Mesenchymal stem cell (in vitro differentiated cells and primary cell): ENCODE results near the gene LHCGR.
"Not testable (repeated sequence)": the region's sequence is repeated elsewhere in the genome, so short reads cannot be mapped to it uniquely, and the experiment has no call there.

Source experiments
- DNase-seq: peaks from one replicate; pipeline ENCODE4 v3.0.0-alpha.2; 2013
- H2AFZ ChIP-seq: one replicate; pipeline ENCODE4 v1.6.1; 2013; ENCODE audit warnings: low read depth, mild to moderate bottlenecking, control low read depth, inconsistent platforms, low read length, moderate library complexity
- H2AK5ac ChIP-seq: 2 replicates; pipeline ENCODE4 v1.6.1; 2013; ENCODE audit warnings: low read length, moderate library complexity, mild to moderate bottlenecking, inconsistent platforms; ENCODE audit not compliant: severe bottlenecking
- H2BK120ac ChIP-seq: one replicate; pipeline ENCODE4 v1.6.1; 2013; ENCODE audit warnings: low read depth, mild to moderate bottlenecking, inconsistent platforms, low read length, moderate library complexity
- H2BK12ac ChIP-seq, 2 experiments: one replicate each; pipeline ENCODE4 v1.6.1; 2013; ENCODE audit warnings: inconsistent platforms in 2 of 2, low read length in 2 of 2, mild to moderate bottlenecking in 2 of 2, moderate library complexity in 2 of 2, control low read depth in 1 of 2
- H2BK15ac ChIP-seq: one replicate; pipeline ENCODE4 v1.6.1; 2013; ENCODE audit warnings: mild to moderate bottlenecking, low read depth, inconsistent platforms; ENCODE audit not compliant: poor library complexity, severe bottlenecking
- H2BK5ac ChIP-seq: 2 replicates; pipeline ENCODE4 v1.6.1; 2013; ENCODE audit warnings: low read depth, mild to moderate bottlenecking, low read length, control low read depth, inconsistent platforms; ENCODE audit not compliant: poor library complexity, severe bottlenecking
- H3K14ac ChIP-seq, 2 experiments: one replicate each; pipeline ENCODE4 v1.6.1; 2013; ENCODE audit warnings: inconsistent platforms in 2 of 2, low read length in 2 of 2, control low read depth in 1 of 2, mild to moderate bottlenecking in 1 of 2, moderate library complexity in 1 of 2
- H3K18ac ChIP-seq, 2 experiments: one replicate each; pipeline ENCODE4 v1.6.1; 2013; ENCODE audit warnings: inconsistent platforms in 2 of 2, low read length in 2 of 2, control low read depth in 1 of 2, low read depth in 1 of 2, mild to moderate bottlenecking in 1 of 2
- H3K23ac ChIP-seq, 2 experiments: one replicate each; pipeline ENCODE4 v1.6.1; 2013; ENCODE audit warnings: inconsistent platforms in 2 of 2, low read length in 2 of 2, mild to moderate bottlenecking in 2 of 2, moderate library complexity in 2 of 2, control low read depth in 1 of 2
- H3K27ac ChIP-seq: 2 replicates; pipeline ENCODE4 v1.5.1; 2013; ENCODE audit warnings: mild to moderate bottlenecking, moderate library complexity, low read length, control low read depth, inconsistent platforms; ENCODE audit not compliant: poor library complexity, severe bottlenecking
- H3K27me3 ChIP-seq, 2 experiments: 2 replicates each; pipeline versions ENCODE4 v1.6.1 to v1.7.0; 2013; ENCODE audit warnings: low read length in 2 of 2, mild to moderate bottlenecking in 2 of 2, moderate library complexity in 2 of 2, control low read depth in 1 of 2, inconsistent platforms in 1 of 2; ENCODE audit not compliant: control insufficient read depth in 1 of 2, insufficient read depth in 1 of 2
- H3K36me3 ChIP-seq, 2 experiments: 2 replicates each; pipeline versions ENCODE4 v1.6.1 to v1.7.0; 2013; ENCODE audit warnings: low read length in 2 of 2, control low read depth in 1 of 2, inconsistent platforms in 1 of 2, low read depth in 1 of 2, mild to moderate bottlenecking in 1 of 2; ENCODE audit not compliant: insufficient read depth in 2 of 2, control insufficient read depth in 1 of 2
- H3K4ac ChIP-seq, 2 experiments: one replicate each; pipeline ENCODE4 v1.6.1; 2013; ENCODE audit warnings: inconsistent platforms in 2 of 2, low read length in 2 of 2, mild to moderate bottlenecking in 2 of 2, moderate library complexity in 2 of 2, control low read depth in 1 of 2, low read depth in 1 of 2
- H3K4me1 ChIP-seq: 2 replicates; pipeline ENCODE4 v1.6.1; 2013; ENCODE audit warnings: low read depth, low read length, control low read depth; ENCODE audit not compliant: control insufficient read depth, insufficient read depth
- H3K4me2 ChIP-seq: 2 replicates; pipeline ENCODE4 v1.6.1; 2013; ENCODE audit warnings: low read length, mild to moderate bottlenecking, inconsistent platforms; ENCODE audit not compliant: poor library complexity, severe bottlenecking
- H3K4me3 ChIP-seq, 2 experiments: 2 replicates each; pipeline versions ENCODE4 v1.5.1 to v1.7.0; 2013; ENCODE audit warnings: low read length in 2 of 2, mild to moderate bottlenecking in 2 of 2, control low read depth in 1 of 2, low read depth in 1 of 2; ENCODE audit not compliant: insufficient read depth in 1 of 2
- H3K79me1 ChIP-seq: replicated peaks from 2 replicates; pipeline ENCODE4 v1.6.1; 2013; ENCODE audit warnings: mild to moderate bottlenecking, control low read depth, low read length, inconsistent platforms; ENCODE audit not compliant: poor library complexity, severe bottlenecking
- H3K9ac ChIP-seq: 2 replicates; pipeline ENCODE4 v1.7.0; 2013; ENCODE audit warnings: mild to moderate bottlenecking, low read length, moderate library complexity
- H3K9me3 ChIP-seq: 2 replicates; pipeline ENCODE4 v1.7.0; 2013; ENCODE audit warnings: mild to moderate bottlenecking, low read length; ENCODE audit not compliant: control insufficient read depth
- H4K8ac ChIP-seq: one replicate; pipeline ENCODE4 v1.6.1; 2013; ENCODE audit warnings: inconsistent platforms, mild to moderate bottlenecking, low read length, moderate library complexity
- H4K91ac ChIP-seq: one replicate; pipeline ENCODE4 v1.6.1; 2013; ENCODE audit warnings: mild to moderate bottlenecking, low read length, inconsistent platforms
- WGBS: methylation state at CpG from one replicate; pipeline ENCODE4 v1.1.7; 2013; ENCODE audit warnings: mixed read lengths; 5-methylcytosine and 5-hydroxymethylcytosine counted together

The LHCGR gene

GRCh38 chr2:48749291-48750127, 6.0 kb downstream of the LHCGR start:
- no peak overlapping the region for H3K14ac ChIP-seq
- no peak overlapping the region for H3K23ac ChIP-seq
- H3K79me1 ChIP-seq, result no peaks in the 10 kb centered on the region
- no peak for DNase-seq
- H3K9me3 ChIP-seq, result no peaks in the 10 kb centered on the region
- 66% methylated on average over 2 of the region's 2 CpGs for WGBS
- H2BK15ac ChIP-seq, result no peak overlapping the region
- H2BK5ac ChIP-seq, result no peak overlapping the region
- H3K27ac ChIP-seq, result no peak overlapping the region
- H3K4me1 ChIP-seq, result no peaks in the 10 kb centered on the region
- H3K27me3 ChIP-seq, result peaks cover under 1 to 4% of the 10 kb centered on the region in 2 experiments
- no peak overlapping the region for H2AK5ac ChIP-seq
- H2BK120ac ChIP-seq, result no peak overlapping the region
- no peak overlapping the region for H4K91ac ChIP-seq
- no peak overlapping the region for H4K8ac ChIP-seq
- H3K36me3 ChIP-seq, result no peaks in the 10 kb centered on the region
- H3K18ac ChIP-seq, result no peak overlapping the region
- no peak overlapping the region for H2AFZ ChIP-seq
- H3K4ac ChIP-seq, result no peak overlapping the region
- no peak overlapping the region for H3K4me3 ChIP-seq
- no peak overlapping the region for H2BK12ac ChIP-seq
- H3K9ac ChIP-seq, result no peak overlapping the region
- no peak overlapping the region for H3K4me2 ChIP-seq

GRCh38 chr2:48747319-48747718, 8.2 kb downstream of the LHCGR start:
- no peak overlapping the region for H2AK5ac ChIP-seq
- H2BK120ac ChIP-seq, result no peak overlapping the region
- no peak overlapping the region for H2BK12ac ChIP-seq
- no peak for DNase-seq
- no peak overlapping the region for H2AFZ ChIP-seq
- H4K8ac ChIP-seq, result no peak overlapping the region
- no peak overlapping the region for H3K14ac ChIP-seq
- no peak overlapping the region for H3K18ac ChIP-seq
- no peaks in the 10 kb centered on the region for H3K36me3 ChIP-seq
- no peaks in the 10 kb centered on the region for H3K79me1 ChIP-seq
- H3K9me3 ChIP-seq, result no peaks in the 10 kb centered on the region
- H3K4ac ChIP-seq, result no peak overlapping the region
- H3K27ac ChIP-seq, result no peak overlapping the region
- H4K91ac ChIP-seq, result no peak overlapping the region
- H3K4me2 ChIP-seq, result no peak overlapping the region
- H3K27me3 ChIP-seq, result no peaks in the 10 kb centered on the region
- H3K4me1 ChIP-seq, result no peaks in the 10 kb centered on the region
- no peak overlapping the region for H2BK5ac ChIP-seq
- no peak overlapping the region for H3K9ac ChIP-seq
- H2BK15ac ChIP-seq, result no peak overlapping the region
- no peak overlapping the region for H3K4me3 ChIP-seq
- H3K23ac ChIP-seq, result no peak overlapping the region
- WGBS, result 79% methylated on average over 4 of the region's 6 CpGs

- not testable (repeated sequence) for H3K27me3 ChIP-seq, H4K91ac ChIP-seq, H2BK12ac ChIP-seq, H3K18ac ChIP-seq, H3K9me3 ChIP-seq, H2BK5ac ChIP-seq, H4K8ac ChIP-seq, H3K79me1 ChIP-seq, DNase-seq, H2AK5ac ChIP-seq, H3K27ac ChIP-seq, H3K4ac ChIP-seq, H2BK15ac ChIP-seq, H3K4me3 ChIP-seq, H3K4me2 ChIP-seq, H3K4me1 ChIP-seq, H3K23ac ChIP-seq, H2AFZ ChIP-seq, H2BK120ac ChIP-seq, H3K9ac ChIP-seq, H3K14ac ChIP-seq, H3K36me3 ChIP-seq
- WGBS, result no CpG with 5 or more reads among the region's 4 CpGs
Observed at GRCh38 chr2:48739236-48739635, 16.3 kb downstream of the LHCGR start.

GRCh38 chr2:48738806-48739205, 16.7 kb downstream of the LHCGR start:
- H3K14ac ChIP-seq, result no peak overlapping the region
- no peak overlapping the region for H2BK120ac ChIP-seq
- H3K9ac ChIP-seq, result no peak overlapping the region
- H3K23ac ChIP-seq, result no peak overlapping the region
- no peak overlapping the region for H3K4ac ChIP-seq
- no peak overlapping the region for H2BK5ac ChIP-seq
- H2BK15ac ChIP-seq, result no peak overlapping the region
- no peaks in the 10 kb centered on the region for H3K9me3 ChIP-seq
- H2AFZ ChIP-seq, result no peak overlapping the region
- H4K91ac ChIP-seq, result no peak overlapping the region
- no peak overlapping the region for H2AK5ac ChIP-seq
- no peaks in the 10 kb centered on the region for H3K79me1 ChIP-seq
- no peak overlapping the region for H3K4me2 ChIP-seq
- H2BK12ac ChIP-seq, result no peak overlapping the region
- H3K4me3 ChIP-seq, result no peak overlapping the region
- no peak for DNase-seq
- H3K36me3 ChIP-seq, result no peaks in the 10 kb centered on the region
- 53% methylated on average over 1 of the region's 2 CpGs for WGBS
- H3K4me1 ChIP-seq, result no peaks in the 10 kb centered on the region
- no peak overlapping the region for H3K27ac ChIP-seq
- H3K27me3 ChIP-seq, result peaks cover 0 to 4% of the 10 kb centered on the region in 2 experiments
- H3K18ac ChIP-seq, result no peak overlapping the region
- no peak overlapping the region for H4K8ac ChIP-seq
